Panc1 (cell line): ENCODE data around the gene CYP27B1. TPM values are rescaled to one million over a fixed set of nuclear protein-coding genes. Genes with fewer than 3 reads are reported as not detected.

Experiments
- ATAC-seq: fragments of 200-7000 bp; cut with Tn5 transposase; 2 replicates; pipeline ENCODE4 v1.9.1; 2020; ENCODE audit warnings: mild to moderate bottlenecking, moderate library complexity
- BruUV-seq: library from RNA; stranded (reverse); fragments of 400-500 nt; replicated peaks from 2 replicates; lab custom pipeline; 2021; lab: Mats Ljungman, UMichigan
- CTCF ChIA-PET: fragments of 300-600 bp; sonication (Branson Sonifier 250); formaldehyde crosslinking; loops from one replicate; lab custom pipeline; 2022; ENCODE audit warnings: antibody characterized with exemption; lab: Charles Lee
- POLR2A ChIA-PET: fragments of 300-600 bp; sonication (Branson Sonifier 250); formaldehyde crosslinking; loops from one replicate; lab custom pipeline; 2022; ENCODE audit warnings: antibody characterized with exemption; lab: Charles Lee
- DNase-seq: peaks from one replicate; pipeline ENCODE4 v3.0.0-alpha.2; 2010; ENCODE audit warnings: low read depth, low spot score
- H3K27ac ChIP-seq: 2 replicates; pipeline ENCODE4 v1.5.1; 2011; ENCODE audit warnings: mild to moderate bottlenecking, low read length, inconsistent platforms
- H3K27me3 ChIP-seq: fragments of 200-500 bp; sonication (Bioruptor generic); 2 replicates; pipeline ENCODE4 v1.6.0; 2014; ENCODE audit warnings: low read length, inconsistent platforms; ENCODE audit not compliant: control insufficient read depth, insufficient read depth
- H3K36me3 ChIP-seq: fragments of 200-500 bp; sonication (Bioruptor generic); 2 replicates; pipeline ENCODE4 v1.5.1; 2014; ENCODE audit warnings: inconsistent platforms, mild to moderate bottlenecking, low read length, moderate library complexity; ENCODE audit not compliant: control insufficient read depth, insufficient read depth
- H3K4me1 ChIP-seq: 2 replicates; pipeline ENCODE4 v1.5.1; 2011; ENCODE audit warnings: inconsistent platforms, mild to moderate bottlenecking, low read length, moderate library complexity; ENCODE audit not compliant: control insufficient read depth, insufficient read depth
- H3K4me3 ChIP-seq, 2 experiments: 2 replicates each; pipeline ENCODE4 v1.5.1; 2011 to 2012; ENCODE audit warnings: low read depth in 2 of 2, low read length in 2 of 2, mild to moderate bottlenecking in 2 of 2, inconsistent platforms in 1 of 2, moderate library complexity in 1 of 2
- H3K9me3 ChIP-seq: fragments of 200-500 bp; sonication (Bioruptor generic); 2 replicates; pipeline ENCODE4 v1.5.1; 2014; ENCODE audit warnings: low read depth, mild to moderate bottlenecking, inconsistent platforms, low read length, moderate library complexity; ENCODE audit not compliant: control insufficient read depth, insufficient read depth
- POLR2AphosphoS5 ChIP-seq: IDR thresholded peaks from 2 replicates; pipeline ENCODE4 v1.6.1; 2012; ENCODE audit warnings: mild to moderate bottlenecking, low read depth, low read length, moderate library complexity
- SIN3A ChIP-seq: IDR thresholded peaks from 2 replicates; pipeline ENCODE4 v1.6.1; 2012; ENCODE audit warnings: low read depth, mild to moderate bottlenecking, low read length, moderate library complexity, borderline replicate concordance; ENCODE audit not compliant: insufficient read depth
- TCF7L2 ChIP-seq: IDR thresholded peaks from 2 replicates; pipeline ENCODE4 v1.6.1; 2011; ENCODE audit warnings: mild to moderate bottlenecking, low read depth, low read length, inconsistent platforms
- in situ Hi-C: cut with HindIII; loops from 2 replicates; pipeline ENCODE4 v1.10.0; 2016; ENCODE audit warnings: low sequenced_read_pairs, low pct_unique_long_range_greater_than_20kb
- intact Hi-C: fragments of 100-400 bp; cut with micrococcal nuclease; formaldehyde crosslinking; loops from one replicate; pipeline ENCODE4 v1.10.0; 2022; ENCODE audit not compliant: unreplicated experiment
- total RNA-seq: library from RNA; stranded (reverse); gene quantifications from one replicate; pipeline ENCODE4 v1.2.1, GENCODE V29; 2021; ENCODE audit not compliant: unreplicated experiment
- TF ChIP-seq, protein P1 (sequence below), 2 experiments: IDR thresholded peaks; 2 replicates each; pipeline ENCODE4 v1.6.1; 2011 to 2012; ENCODE audit warnings: low read depth in 2 of 2, control low read depth in 1 of 2, low read length in 1 of 2, mild to moderate bottlenecking in 1 of 2, moderate library complexity in 1 of 2; ENCODE audit not compliant: insufficient read depth in 1 of 2
- TF ChIP-seq, protein P2 (sequence below): fragments of 450-650 bp; IDR thresholded peaks from 2 replicates; pipeline ENCODE4 v1.5.1; 2017; ENCODE audit warnings: mild to moderate bottlenecking

The CYP27B1 gene
- total RNA-seq, 1 experiment from 2014 or later = 4.0 TPM

- POLR2A ChIA-PET = no interaction called here
- intact Hi-C loops = no loop called here
- no TSS peak for BruUV-seq
- CTCF ChIA-PET = interaction anchor here (3.4 kb wide), 1 partner anchor 15 kb away, joined by 10 read pairs; no protein-coding TSS in a partner anchor
- DNase-seq = no peak
- Histone ChIP-seq H3K4me3 (no peak overlapping the region), H3K4me1 (peaks cover 11% of the 10 kb centered on the region), H3K27me3 (no peaks in the 10 kb centered on the region; the same call in 1 of the 2 replicates), H3K36me3 (peaks cover 6% of the 10 kb centered on the region; the same call in 1 of the 2 replicates), H3K27ac (no peak overlapping the region), H3K9me3 (no peaks in the 10 kb centered on the region)
- in situ Hi-C loops = no loop called here
- ATAC-seq = no peak
- TF ChIP-seq TCF7L2 (no peak), POLR2AphosphoS5 (no peak), SIN3A (no peak)
- TF ChIP-seq, protein P1, sequence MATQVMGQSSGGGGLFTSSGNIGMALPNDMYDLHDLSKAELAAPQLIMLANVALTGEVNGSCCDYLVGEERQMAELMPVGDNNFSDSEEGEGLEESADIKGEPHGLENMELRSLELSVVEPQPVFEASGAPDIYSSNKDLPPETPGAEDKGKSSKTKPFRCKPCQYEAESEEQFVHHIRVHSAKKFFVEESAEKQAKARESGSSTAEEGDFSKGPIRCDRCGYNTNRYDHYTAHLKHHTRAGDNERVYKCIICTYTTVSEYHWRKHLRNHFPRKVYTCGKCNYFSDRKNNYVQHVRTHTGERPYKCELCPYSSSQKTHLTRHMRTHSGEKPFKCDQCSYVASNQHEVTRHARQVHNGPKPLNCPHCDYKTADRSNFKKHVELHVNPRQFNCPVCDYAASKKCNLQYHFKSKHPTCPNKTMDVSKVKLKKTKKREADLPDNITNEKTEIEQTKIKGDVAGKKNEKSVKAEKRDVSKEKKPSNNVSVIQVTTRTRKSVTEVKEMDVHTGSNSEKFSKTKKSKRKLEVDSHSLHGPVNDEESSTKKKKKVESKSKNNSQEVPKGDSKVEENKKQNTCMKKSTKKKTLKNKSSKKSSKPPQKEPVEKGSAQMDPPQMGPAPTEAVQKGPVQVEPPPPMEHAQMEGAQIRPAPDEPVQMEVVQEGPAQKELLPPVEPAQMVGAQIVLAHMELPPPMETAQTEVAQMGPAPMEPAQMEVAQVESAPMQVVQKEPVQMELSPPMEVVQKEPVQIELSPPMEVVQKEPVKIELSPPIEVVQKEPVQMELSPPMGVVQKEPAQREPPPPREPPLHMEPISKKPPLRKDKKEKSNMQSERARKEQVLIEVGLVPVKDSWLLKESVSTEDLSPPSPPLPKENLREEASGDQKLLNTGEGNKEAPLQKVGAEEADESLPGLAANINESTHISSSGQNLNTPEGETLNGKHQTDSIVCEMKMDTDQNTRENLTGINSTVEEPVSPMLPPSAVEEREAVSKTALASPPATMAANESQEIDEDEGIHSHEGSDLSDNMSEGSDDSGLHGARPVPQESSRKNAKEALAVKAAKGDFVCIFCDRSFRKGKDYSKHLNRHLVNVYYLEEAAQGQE (IDR thresholded peaks at IDR 0.05; ENCODE audit: insufficient read depth in 1 of 2, low read depth in 2 of 2, low read length in 1 of 2) = no peak
- TF ChIP-seq, protein P2, sequence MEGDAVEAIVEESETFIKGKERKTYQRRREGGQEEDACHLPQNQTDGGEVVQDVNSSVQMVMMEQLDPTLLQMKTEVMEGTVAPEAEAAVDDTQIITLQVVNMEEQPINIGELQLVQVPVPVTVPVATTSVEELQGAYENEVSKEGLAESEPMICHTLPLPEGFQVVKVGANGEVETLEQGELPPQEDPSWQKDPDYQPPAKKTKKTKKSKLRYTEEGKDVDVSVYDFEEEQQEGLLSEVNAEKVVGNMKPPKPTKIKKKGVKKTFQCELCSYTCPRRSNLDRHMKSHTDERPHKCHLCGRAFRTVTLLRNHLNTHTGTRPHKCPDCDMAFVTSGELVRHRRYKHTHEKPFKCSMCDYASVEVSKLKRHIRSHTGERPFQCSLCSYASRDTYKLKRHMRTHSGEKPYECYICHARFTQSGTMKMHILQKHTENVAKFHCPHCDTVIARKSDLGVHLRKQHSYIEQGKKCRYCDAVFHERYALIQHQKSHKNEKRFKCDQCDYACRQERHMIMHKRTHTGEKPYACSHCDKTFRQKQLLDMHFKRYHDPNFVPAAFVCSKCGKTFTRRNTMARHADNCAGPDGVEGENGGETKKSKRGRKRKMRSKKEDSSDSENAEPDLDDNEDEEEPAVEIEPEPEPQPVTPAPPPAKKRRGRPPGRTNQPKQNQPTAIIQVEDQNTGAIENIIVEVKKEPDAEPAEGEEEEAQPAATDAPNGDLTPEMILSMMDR = no peak
These were observed 26.0 kb downstream of the CYP27B1 start for GRCh38 chr12:57740656-57741412.

- TF ChIP-seq POLR2AphosphoS5 (no peak), SIN3A (no peak), TCF7L2 (no peak)
- TF ChIP-seq, protein P2 = no peak
- TF ChIP-seq, protein P1 (IDR thresholded peaks at IDR 0.05; ENCODE audit: insufficient read depth in 1 of 2, low read depth in 2 of 2, low read length in 1 of 2) = no peak
- peaks cover 14% of the 10 kb centered on the region for H3K4me1 ChIP-seq
- BruUV-seq = no TSS peak
- no peaks in the 10 kb centered on the region for H3K9me3 ChIP-seq
- ATAC-seq (no peak), DNase-seq (no peak)
- peaks cover 5% of the 10 kb centered on the region; the same call in 1 of the 2 replicates for H3K36me3 ChIP-seq
- in situ Hi-C loops (no loop called here), intact Hi-C loops (loop anchor here (5.0 kb wide), 1 partner anchor 158 kb away; no protein-coding TSS in a partner anchor)
- ChIA-PET POLR2A (no interaction called here), CTCF (interaction anchor here (3.4 kb wide), 1 partner anchor 14 kb away, joined by 10 read pairs; no protein-coding TSS in a partner anchor)
- H3K4me3 ChIP-seq = no peak overlapping the region
- H3K27ac ChIP-seq = no peak overlapping the region
- no peaks in the 10 kb centered on the region; the same call in 1 of the 2 replicates for H3K27me3 ChIP-seq
These were observed 26.9 kb downstream of the CYP27B1 start for GRCh38 chr12:57739914-57740538.
